Measurements from ENCODE around the gene CDY2B. TPM values are rescaled to one million over a fixed set of nuclear protein-coding genes. Genes with fewer than 3 reads are reported as not detected.
"Not testable (repeated sequence)": the region's sequence is repeated elsewhere in the genome, so short reads cannot be mapped to it uniquely, and the experiment has no call there.

The CDY2B gene
- total RNA-seq = not detected

- not testable (repeated sequence) for H3K9me3 ChIP-seq (ENCODE audit: low read depth, low read length); H3K4me3 ChIP-seq (ENCODE audit: low read length); H3K4me1 ChIP-seq (ENCODE audit: insufficient read depth, low read length); H3K27me3 ChIP-seq (ENCODE audit: insufficient read depth, low read length)
Measured at GRCh38 chrY:17880120-17880519, at the start of gene CDY2B. CDY2B (minus strand) TSS chrY:17880220; CDS start chrY:17879892, 328 bp downstream.

- H3K9me3 ChIP-seq (ENCODE audit: low read depth, low read length); H3K4me3 ChIP-seq (ENCODE audit: low read length); H3K27me3 ChIP-seq (ENCODE audit: insufficient read depth, low read length); H3K4me1 ChIP-seq (ENCODE audit: insufficient read depth, low read length): not testable (repeated sequence)
Measured at GRCh38 chrY:17908009-17908408, 28.0 kb upstream of the CDY2B start.

GRCh38 chrY:17907351-17907750 is 27.3 kb upstream of the CDY2B start:
- H3K4me3 ChIP-seq (ENCODE audit: low read length); H3K9me3 ChIP-seq (ENCODE audit: low read depth, low read length); H3K27me3 ChIP-seq (ENCODE audit: insufficient read depth, low read length); H3K4me1 ChIP-seq (ENCODE audit: insufficient read depth, low read length): not testable (repeated sequence)

GRCh38 chrY:17881697-17882096 is 1.7 kb upstream of the CDY2B start:
- H3K9me3 ChIP-seq (ENCODE audit: low read depth, low read length); H3K4me1 ChIP-seq (ENCODE audit: insufficient read depth, low read length); H3K27me3 ChIP-seq (ENCODE audit: insufficient read depth, low read length); H3K4me3 ChIP-seq (ENCODE audit: low read length): not testable (repeated sequence)

- H3K4me1 ChIP-seq (ENCODE audit: insufficient read depth, low read length); H3K27me3 ChIP-seq (ENCODE audit: insufficient read depth, low read length); H3K4me3 ChIP-seq (ENCODE audit: low read length); H3K9me3 ChIP-seq (ENCODE audit: low read depth, low read length): not testable (repeated sequence)
Measured at GRCh38 chrY:17876767-17877166, 3.3 kb downstream of the CDY2B start.

GRCh38 chrY:17875401-17875800 is 4.6 kb downstream of the CDY2B start:
- not testable (repeated sequence) for H3K4me3 ChIP-seq (ENCODE audit: low read length); H3K4me1 ChIP-seq (ENCODE audit: insufficient read depth, low read length)

GRCh38 chrY:17871194-17871903 is 8.7 kb downstream of the CDY2B start:
- H3K4me3 ChIP-seq (ENCODE audit: low read length); H3K4me1 ChIP-seq (ENCODE audit: insufficient read depth, low read length); H3K27me3 ChIP-seq (ENCODE audit: insufficient read depth, low read length); H3K9me3 ChIP-seq (ENCODE audit: low read depth, low read length): not testable (repeated sequence)

More at GRCh38 chrY:17875401-17875800, 4.6 kb downstream of the CDY2B start:
- H3K27me3 ChIP-seq (ENCODE audit: insufficient read depth, low read length); H3K9me3 ChIP-seq (ENCODE audit: low read depth, low read length): not testable (repeated sequence)

- not testable (repeated sequence) for H3K9me3 ChIP-seq (ENCODE audit: low read depth, low read length); H3K4me1 ChIP-seq (ENCODE audit: insufficient read depth, low read length); H3K27me3 ChIP-seq (ENCODE audit: insufficient read depth, low read length); H3K4me3 ChIP-seq (ENCODE audit: low read length)
Measured at GRCh38 chrY:17870737-17871136, 9.3 kb downstream of the CDY2B start.

- not testable (repeated sequence) for H3K4me3 ChIP-seq (ENCODE audit: low read length); H3K9me3 ChIP-seq (ENCODE audit: low read depth, low read length); H3K4me1 ChIP-seq (ENCODE audit: insufficient read depth, low read length); H3K27me3 ChIP-seq (ENCODE audit: insufficient read depth, low read length)
Measured at GRCh38 chrY:17867850-17868249, 12.2 kb downstream of the CDY2B start.

- H3K4me3 ChIP-seq (ENCODE audit: low read length); H3K27me3 ChIP-seq (ENCODE audit: insufficient read depth, low read length); H3K9me3 ChIP-seq (ENCODE audit: low read depth, low read length); H3K4me1 ChIP-seq (ENCODE audit: insufficient read depth, low read length): not testable (repeated sequence)
Measured at GRCh38 chrY:17860634-17861033, 19.4 kb downstream of the CDY2B start.

- not testable (repeated sequence) for H3K4me1 ChIP-seq (ENCODE audit: insufficient read depth, low read length); H3K9me3 ChIP-seq (ENCODE audit: low read depth, low read length); H3K4me3 ChIP-seq (ENCODE audit: low read length); H3K27me3 ChIP-seq (ENCODE audit: insufficient read depth, low read length)
Measured at GRCh38 chrY:17856963-17857848, 22.8 kb downstream of the CDY2B start.

GRCh38 chrY:17856508-17856907 is 23.5 kb downstream of the CDY2B start:
- H3K27me3 ChIP-seq (ENCODE audit: insufficient read depth, low read length); H3K4me3 ChIP-seq (ENCODE audit: low read length); H3K9me3 ChIP-seq (ENCODE audit: low read depth, low read length); H3K4me1 ChIP-seq (ENCODE audit: insufficient read depth, low read length): not testable (repeated sequence)

- not testable (repeated sequence) for H3K4me1 ChIP-seq (ENCODE audit: insufficient read depth, low read length); H3K27me3 ChIP-seq (ENCODE audit: insufficient read depth, low read length); H3K9me3 ChIP-seq (ENCODE audit: low read depth, low read length); H3K4me3 ChIP-seq (ENCODE audit: low read length)
Measured at GRCh38 chrY:17849131-17849530, 30.9 kb downstream of the CDY2B start.

GRCh38 chrY:17832149-17832548 is 47.9 kb downstream of the CDY2B start:
- not testable (repeated sequence) for H3K4me1 ChIP-seq (ENCODE audit: insufficient read depth, low read length); H3K27me3 ChIP-seq (ENCODE audit: insufficient read depth, low read length); H3K9me3 ChIP-seq (ENCODE audit: low read depth, low read length); H3K4me3 ChIP-seq (ENCODE audit: low read length)
